DND-41 (cell line): Measurements from ENCODE around the gene BLOC1S5.

Experiments
- ATAC-seq: fragments of 200-7000 bp; cut with Tn5 transposase; 3 replicates; pipeline ENCODE4 v1.9.1; 2021; ENCODE audit warnings: low read depth; ENCODE audit not compliant: insufficient read depth
- DNase-seq: peaks from one replicate; pipeline ENCODE4 v3.0.0-alpha.2; 2020
- H2AFZ ChIP-seq: 2 replicates; pipeline ENCODE4 v1.6.0; 2012; ENCODE audit warnings: low read depth, low read length
- H3K27ac ChIP-seq: 2 replicates; pipeline ENCODE4 v1.5.1; 2012; ENCODE audit warnings: low read length, inconsistent platforms
- H3K27me3 ChIP-seq: fragments of 200-600 bp; sonication (generic); 2 replicates; pipeline ENCODE4 v1.6.0; 2012; ENCODE audit warnings: low read length, mild to moderate bottlenecking, inconsistent platforms; ENCODE audit not compliant: insufficient read depth, poor library complexity
- H3K36me3 ChIP-seq: 2 replicates; pipeline ENCODE4 v1.5.1; 2012; ENCODE audit warnings: low read length, inconsistent platforms; ENCODE audit not compliant: insufficient read depth
- H3K4me1 ChIP-seq: 2 replicates; pipeline ENCODE4 v1.5.1; 2012; ENCODE audit warnings: mild to moderate bottlenecking, low read length; ENCODE audit not compliant: insufficient read depth
- H3K4me2 ChIP-seq: 2 replicates; pipeline ENCODE4 v1.6.0; 2012; ENCODE audit warnings: mild to moderate bottlenecking, moderate library complexity, low read length, inconsistent platforms; ENCODE audit not compliant: insufficient read depth
- H3K4me3 ChIP-seq, 2 experiments: fragments of 200-600 bp in 1 of 2; shearing (Covaris generic) in 1 of 2; 2 replicates each; pipeline ENCODE4 v1.5.1; 2012 to 2016; ENCODE audit warnings: inconsistent platforms in 2 of 2, low read length in 2 of 2, mild to moderate bottlenecking in 2 of 2, low read depth in 1 of 2, moderate library complexity in 1 of 2
- H3K79me2 ChIP-seq: 2 replicates; pipeline ENCODE4 v1.6.0; 2012; ENCODE audit warnings: low read length, inconsistent platforms; ENCODE audit not compliant: insufficient read depth
- H3K9ac ChIP-seq: 2 replicates; pipeline ENCODE4 v1.6.0; 2012; ENCODE audit warnings: low read depth, mild to moderate bottlenecking, inconsistent platforms, low read length, moderate library complexity
- H3K9me3 ChIP-seq: 2 replicates; pipeline ENCODE4 v1.5.1; 2012; ENCODE audit warnings: low read length, moderate library complexity, mild to moderate bottlenecking, inconsistent platforms; ENCODE audit not compliant: insufficient read depth, severe bottlenecking
- H4K20me1 ChIP-seq: 2 replicates; pipeline ENCODE4 v1.6.0; 2012; ENCODE audit warnings: low read length; ENCODE audit not compliant: insufficient read depth
- EZH2 ChIP-seq: IDR thresholded peaks from 3 replicates; pipeline ENCODE4 v1.6.1; 2012; ENCODE audit warnings: borderline replicate concordance, low read depth, mild to moderate bottlenecking, moderate library complexity, low read length, inconsistent platforms; ENCODE audit not compliant: severe bottlenecking
- TF ChIP-seq, protein P1 (sequence below): IDR thresholded peaks from 2 replicates; pipeline ENCODE4 v1.5.1; 2012; ENCODE audit warnings: borderline replicate concordance, low read length, moderate library complexity, mild to moderate bottlenecking; ENCODE audit not compliant: poor library complexity, severe bottlenecking; ENCODE audit errors: extremely low read depth

Gene BLOC1S5, protein sequence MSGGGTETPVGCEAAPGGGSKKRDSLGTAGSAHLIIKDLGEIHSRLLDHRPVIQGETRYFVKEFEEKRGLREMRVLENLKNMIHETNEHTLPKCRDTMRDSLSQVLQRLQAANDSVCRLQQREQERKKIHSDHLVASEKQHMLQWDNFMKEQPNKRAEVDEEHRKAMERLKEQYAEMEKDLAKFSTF

DNA sequence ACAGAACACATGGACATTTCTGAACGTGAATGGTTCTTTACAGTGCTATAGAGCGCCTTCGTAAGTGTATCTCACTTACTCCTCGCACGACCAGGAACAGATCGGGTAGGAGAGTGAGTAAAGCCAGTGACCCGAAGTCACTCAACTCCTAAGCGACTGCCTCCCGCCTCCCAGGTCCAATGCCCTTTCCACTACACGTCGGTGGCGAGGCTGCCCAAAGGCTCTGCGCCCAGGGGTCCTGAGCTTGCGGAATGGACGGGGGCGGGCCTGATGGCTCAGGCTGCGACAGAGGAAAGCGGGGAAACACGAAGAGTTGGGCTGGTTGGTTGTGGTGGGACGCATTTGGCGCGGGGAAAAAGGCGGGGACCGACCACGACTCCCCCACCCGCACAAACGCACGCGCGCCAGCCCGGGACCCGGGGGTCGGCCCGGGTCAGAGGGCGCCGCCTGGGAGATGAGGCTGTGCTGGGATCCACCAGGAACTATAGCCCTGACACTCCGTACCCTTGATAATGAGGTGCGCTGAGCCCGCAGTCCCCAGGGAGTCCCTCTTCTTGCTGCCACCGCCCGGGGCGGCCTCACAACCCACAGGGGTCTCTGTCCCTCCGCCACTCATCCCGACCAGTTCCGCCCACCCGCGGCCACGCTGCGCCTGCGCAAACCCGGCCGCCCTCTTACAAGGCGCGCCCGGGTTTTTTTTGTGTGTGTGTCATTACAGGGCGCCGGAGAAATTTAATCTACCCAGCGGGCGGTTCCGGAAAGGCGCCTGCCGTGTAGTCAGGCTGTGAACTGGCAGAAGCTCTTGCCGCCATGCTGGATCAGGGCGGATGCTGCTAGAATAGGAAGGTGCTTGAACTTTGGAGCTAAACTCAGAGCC lies at the start of gene BLOC1S5:
Gene BLOC1S5 (minus strand): TSS at position 629 of the 877 bp plus-strand sequence. CDS start 13 bp downstream, at position 616.
- peak within 1 kb of the TSS; percentile 84 for H3K9ac ChIP-seq
- no peaks in the 10 kb centered on the region for H3K27me3 ChIP-seq
- TF ChIP-seq, protein P1, sequence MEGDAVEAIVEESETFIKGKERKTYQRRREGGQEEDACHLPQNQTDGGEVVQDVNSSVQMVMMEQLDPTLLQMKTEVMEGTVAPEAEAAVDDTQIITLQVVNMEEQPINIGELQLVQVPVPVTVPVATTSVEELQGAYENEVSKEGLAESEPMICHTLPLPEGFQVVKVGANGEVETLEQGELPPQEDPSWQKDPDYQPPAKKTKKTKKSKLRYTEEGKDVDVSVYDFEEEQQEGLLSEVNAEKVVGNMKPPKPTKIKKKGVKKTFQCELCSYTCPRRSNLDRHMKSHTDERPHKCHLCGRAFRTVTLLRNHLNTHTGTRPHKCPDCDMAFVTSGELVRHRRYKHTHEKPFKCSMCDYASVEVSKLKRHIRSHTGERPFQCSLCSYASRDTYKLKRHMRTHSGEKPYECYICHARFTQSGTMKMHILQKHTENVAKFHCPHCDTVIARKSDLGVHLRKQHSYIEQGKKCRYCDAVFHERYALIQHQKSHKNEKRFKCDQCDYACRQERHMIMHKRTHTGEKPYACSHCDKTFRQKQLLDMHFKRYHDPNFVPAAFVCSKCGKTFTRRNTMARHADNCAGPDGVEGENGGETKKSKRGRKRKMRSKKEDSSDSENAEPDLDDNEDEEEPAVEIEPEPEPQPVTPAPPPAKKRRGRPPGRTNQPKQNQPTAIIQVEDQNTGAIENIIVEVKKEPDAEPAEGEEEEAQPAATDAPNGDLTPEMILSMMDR: peak; percentile 10
- no peak for TF ChIP-seq EZH2
- peaks cover 32% of the 10 kb centered on the region for H3K79me2 ChIP-seq
- H3K4me1 ChIP-seq: peaks cover 20% of the 10 kb centered on the region
- peaks cover 24% of the 10 kb centered on the region for H3K36me3 ChIP-seq
- H3K4me2 ChIP-seq: peak within 1 kb of the TSS; percentile 74
- peak within 1 kb of the TSS; percentile 61 to 77; a peak in 3 of 4 replicates for H3K4me3 ChIP-seq
- peak; percentile 94 for ATAC-seq
- H3K9me3 ChIP-seq: no peaks in the 10 kb centered on the region
- H2AFZ ChIP-seq: peak within 1 kb of the TSS; percentile 92
- no peaks in the 10 kb centered on the region for H4K20me1 ChIP-seq
- DNase-seq: peak; percentile 98
- peak within 1 kb of the TSS; percentile 91 for H3K27ac ChIP-seq

GRCh38 chr6:8113131-8113654 lies 49.0 kb upstream of the BLOC1S5 start:
- Histone ChIP-seq H4K20me1 (no peaks in the 10 kb centered on the region), H3K27me3 (no peaks in the 10 kb centered on the region), H3K9me3 (no peaks in the 10 kb centered on the region), H3K27ac (no peak overlapping the region), H2AFZ (no peak overlapping the region), H3K79me2 (no peaks in the 10 kb centered on the region), H3K4me3 (no peak overlapping the region), H3K9ac (no peak overlapping the region), H3K4me2 (no peak overlapping the region), H3K4me1 (no peaks in the 10 kb centered on the region), H3K36me3 (no peaks in the 10 kb centered on the region)
- TF ChIP-seq, protein P1: no peak
- TF ChIP-seq EZH2: no peak
- DNase-seq (no peak), ATAC-seq (no peak)

GRCh38 chr6:8110725-8111124 lies 46.5 kb upstream of the BLOC1S5 start:
- TF ChIP-seq, protein P1: no peak
- no peak for TF ChIP-seq EZH2
- Histone ChIP-seq H3K4me1 (no peaks in the 10 kb centered on the region), H2AFZ (no peak overlapping the region), H4K20me1 (no peaks in the 10 kb centered on the region), H3K9me3 (no peaks in the 10 kb centered on the region), H3K79me2 (no peaks in the 10 kb centered on the region), H3K4me2 (no peak overlapping the region), H3K4me3 (no peak overlapping the region), H3K27ac (no peak overlapping the region), H3K27me3 (no peaks in the 10 kb centered on the region), H3K36me3 (no peaks in the 10 kb centered on the region), H3K9ac (no peak overlapping the region)
- DNase-seq (no peak), ATAC-seq (no peak)
